NCI-H1092 (cell line): Measurements from ENCODE around the gene ERC2.

ENCODE experiments used
- DNase-seq: peaks from one replicate; lab custom pipeline; 2025; lab: John Stamatoyannopoulos, UW

The ERC2 gene

GRCh38 chr3:55711646-55712045 is 756.6 kb downstream of the ERC2 start:
- no peak for DNase-seq

DNA sequence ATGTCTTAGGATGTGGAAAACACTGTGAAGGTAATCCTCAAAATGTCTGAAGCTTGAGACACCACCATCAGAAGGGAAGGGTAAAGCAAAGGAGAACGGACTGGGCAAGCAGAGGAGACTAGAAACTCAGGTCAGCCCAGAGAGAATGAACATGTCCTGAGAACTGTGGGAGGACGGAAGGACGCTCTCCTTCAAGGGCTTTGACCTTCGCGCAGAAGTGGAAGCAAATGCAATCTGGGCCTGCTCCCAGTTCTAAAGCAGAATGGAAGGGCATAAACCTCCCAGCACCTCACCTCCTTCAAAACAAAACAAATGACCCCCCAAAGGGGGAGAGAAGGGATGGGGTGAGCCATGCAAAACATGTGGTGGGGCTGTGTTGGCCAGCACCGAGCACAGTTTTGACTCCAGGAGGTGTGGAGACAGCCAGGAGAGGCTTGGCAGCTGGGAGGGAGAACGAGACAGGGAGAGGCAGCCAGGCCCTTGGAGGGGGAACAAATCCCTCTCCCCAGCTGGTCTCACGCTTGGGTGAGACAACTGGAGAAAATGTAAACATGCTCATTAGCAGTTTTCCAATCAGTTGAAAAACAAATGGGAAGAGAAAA is 758.8 kb downstream of the ERC2 start:
- no peak for DNase-seq

- DNase-seq: no peak
Measured at GRCh38 chr3:55708921-55709320, 759.3 kb downstream of the ERC2 start.

- no peak for DNase-seq
Measured at GRCh38 chr3:55708242-55708641, 760.0 kb downstream of the ERC2 start.

DNA sequence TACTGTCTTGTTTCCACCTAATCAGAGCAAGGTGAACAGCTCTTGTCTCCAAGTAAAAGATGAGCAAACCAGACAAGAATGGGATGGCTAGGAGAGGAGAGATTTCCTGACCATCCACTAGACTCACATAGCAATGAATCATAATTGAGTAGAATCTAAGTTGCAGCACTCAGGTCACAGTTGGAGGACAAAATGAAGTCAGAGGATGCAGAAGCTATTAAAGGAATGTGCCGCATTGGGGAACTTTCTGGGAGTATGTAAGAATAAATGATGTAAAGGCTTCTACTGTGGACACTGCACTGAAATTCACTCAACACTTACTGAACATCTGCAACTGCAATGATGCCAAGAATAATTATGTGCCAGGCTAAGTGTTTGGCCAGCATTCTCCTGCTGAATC is 763.7 kb downstream of the ERC2 start:
- no peak for DNase-seq

- DNase-seq: no peak
Measured at GRCh38 chr3:55702822-55703221, 765.4 kb downstream of the ERC2 start.

DNA sequence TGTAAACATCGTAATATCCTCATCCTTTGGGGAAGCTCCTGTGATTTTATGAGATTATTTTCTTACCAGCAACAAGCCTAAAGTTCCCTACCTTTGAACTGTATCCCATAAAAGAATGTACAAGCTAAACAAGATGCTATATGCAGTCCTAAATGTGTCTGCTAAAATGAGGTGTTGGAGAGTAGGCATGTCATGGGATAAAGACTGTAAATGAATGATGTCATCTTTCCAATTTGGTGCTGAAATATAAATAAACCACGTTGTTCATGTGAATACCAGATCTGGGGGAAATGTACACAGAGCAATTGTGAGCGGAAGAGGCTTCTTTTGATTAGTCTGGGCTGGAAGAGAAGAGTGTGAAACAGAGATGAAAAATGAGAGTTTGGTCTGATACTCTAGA is 766.3 kb downstream of the ERC2 start:
- no peak for DNase-seq

DNA sequence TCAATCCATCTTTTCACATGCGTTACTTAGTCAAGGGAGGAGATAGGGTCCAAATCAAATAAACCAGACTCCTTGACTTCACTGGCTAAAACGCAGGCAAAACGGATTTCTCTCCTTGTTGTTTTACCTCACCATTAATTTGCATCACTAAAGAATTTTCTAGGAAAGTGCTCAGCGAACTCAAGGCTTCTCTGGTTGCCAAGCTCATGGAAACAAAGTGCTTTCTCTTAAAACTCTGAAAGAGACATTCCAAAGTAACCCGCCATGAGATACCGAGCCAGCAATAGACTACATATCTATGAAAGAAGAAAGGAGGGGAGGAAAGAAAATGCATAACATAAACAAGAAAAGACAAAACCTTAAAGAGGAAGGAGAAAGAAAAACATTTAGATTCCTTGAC is 769.4 kb downstream of the ERC2 start:
- no peak for DNase-seq

- DNase-seq: no peak
Measured at GRCh38 chr3:55697177-55697865, 770.9 kb downstream of the ERC2 start.

DNA sequence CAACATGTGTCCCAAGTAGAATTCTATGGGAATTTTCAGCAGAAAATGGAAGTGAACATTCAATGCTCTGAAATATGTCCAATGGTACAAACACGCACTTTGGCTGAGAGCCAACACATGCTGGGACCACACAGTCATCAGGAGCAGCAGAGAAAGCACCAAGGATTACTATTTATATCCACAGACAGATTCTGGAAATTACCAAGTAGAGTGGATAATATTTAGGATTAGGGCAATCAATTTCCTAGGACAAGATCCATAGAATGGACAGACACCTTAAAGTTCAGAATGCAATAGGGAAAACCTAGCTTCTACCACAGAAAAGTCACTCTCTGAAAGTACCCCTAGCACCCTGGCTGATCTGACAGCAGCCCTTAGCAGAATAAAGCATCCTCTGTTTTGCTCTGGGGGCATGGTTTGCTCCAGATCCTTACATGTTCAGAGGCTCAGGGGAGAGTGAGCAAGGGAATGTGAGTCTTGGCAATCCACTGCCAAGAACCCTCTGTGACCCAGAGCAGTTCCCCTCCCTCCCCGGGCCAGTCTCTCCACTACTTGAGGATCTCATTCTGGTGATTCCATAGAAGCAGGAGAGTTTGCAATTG is 775.2 kb downstream of the ERC2 start:
- no peak for DNase-seq

DNA sequence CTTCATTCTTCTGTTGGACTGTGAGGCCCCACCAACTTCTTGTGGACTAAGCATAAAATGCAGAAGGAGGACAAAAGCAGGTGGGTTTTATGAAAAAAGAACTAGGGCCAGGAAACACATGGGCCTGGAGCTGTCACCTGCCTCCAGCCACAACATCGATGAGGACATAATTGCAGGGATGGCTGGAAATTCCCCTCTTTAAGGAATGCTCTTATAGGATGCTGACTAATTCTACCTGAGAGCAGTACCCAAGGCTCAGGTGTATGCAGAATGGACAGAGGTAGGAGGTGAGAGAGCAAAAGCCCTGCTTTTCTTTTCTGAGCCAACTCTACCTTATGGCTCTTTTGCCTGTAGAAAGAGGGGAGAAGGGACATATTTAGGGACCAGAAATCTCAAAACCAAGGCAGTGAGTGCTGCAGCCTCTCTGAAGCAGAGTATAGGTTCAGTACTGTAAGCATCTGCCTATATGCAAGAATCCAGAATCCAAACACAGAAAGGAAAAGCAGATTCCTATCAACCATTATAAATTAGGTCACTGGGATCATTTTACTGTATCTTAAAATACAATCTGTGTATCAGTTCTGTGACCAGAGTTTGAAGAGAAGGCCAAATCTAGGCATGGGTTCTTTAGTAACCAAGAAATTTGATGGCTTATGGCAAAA is 775.8 kb downstream of the ERC2 start:
- DNase-seq: no peak

DNA sequence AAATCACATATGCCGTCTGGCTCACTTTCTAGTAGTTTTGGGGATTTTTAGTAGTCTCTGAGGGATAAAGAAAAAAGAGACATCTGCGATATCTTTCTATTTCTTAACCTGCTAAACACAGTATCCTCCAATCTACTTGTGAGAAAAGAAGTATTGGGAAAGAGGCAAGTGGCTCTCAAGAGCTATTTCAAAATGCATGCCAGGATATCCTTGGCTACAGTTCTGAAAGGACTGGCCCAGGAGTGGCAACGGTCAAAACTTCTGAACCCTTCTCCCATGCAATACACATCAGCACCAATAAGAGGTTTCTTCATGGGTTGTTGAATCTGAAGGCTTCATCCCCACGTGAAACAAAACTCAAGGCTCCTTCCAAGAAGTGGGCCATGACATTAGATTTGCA is 777.1 kb downstream of the ERC2 start:
- DNase-seq: no peak

DNA sequence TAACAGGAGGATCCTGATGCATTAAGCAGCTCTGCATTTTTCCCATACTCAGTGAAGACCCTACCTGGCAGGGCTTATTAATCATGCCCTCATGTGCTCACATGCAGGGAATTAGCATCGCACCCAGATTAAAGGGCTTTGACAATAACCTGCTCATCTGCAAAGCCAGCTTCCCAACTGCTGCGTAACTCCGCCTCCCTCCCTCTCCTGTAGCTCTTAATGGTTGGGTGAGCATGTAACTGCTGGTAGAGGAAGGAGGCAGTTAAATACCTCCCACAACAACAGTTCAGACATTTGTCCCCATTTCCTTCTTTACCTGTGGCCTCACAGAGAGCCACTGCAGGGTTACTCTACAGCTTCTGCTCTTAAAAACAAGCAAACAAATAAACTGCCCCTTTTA is 777.5 kb downstream of the ERC2 start:
- DNase-seq: no peak

DNA sequence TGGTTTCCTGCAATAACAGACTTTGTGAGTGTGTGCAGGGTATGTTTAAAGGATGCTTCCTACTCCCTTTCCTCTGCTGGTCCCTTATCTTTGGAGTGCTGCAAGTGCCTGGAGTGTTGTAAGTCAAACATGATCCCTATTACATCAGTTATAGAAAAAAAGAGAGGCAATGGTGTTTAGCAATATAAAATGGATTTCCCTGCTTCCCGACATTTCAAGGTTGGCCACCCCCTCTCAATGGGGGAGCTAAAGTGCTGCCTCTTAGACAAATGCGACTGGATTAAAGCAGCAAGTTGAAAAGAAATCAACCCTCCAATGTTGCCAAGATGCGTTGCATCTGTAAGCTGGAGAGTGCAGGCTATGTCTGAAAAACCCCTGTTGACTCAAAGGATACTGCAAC is 778.1 kb downstream of the ERC2 start:
- DNase-seq: no peak

DNA sequence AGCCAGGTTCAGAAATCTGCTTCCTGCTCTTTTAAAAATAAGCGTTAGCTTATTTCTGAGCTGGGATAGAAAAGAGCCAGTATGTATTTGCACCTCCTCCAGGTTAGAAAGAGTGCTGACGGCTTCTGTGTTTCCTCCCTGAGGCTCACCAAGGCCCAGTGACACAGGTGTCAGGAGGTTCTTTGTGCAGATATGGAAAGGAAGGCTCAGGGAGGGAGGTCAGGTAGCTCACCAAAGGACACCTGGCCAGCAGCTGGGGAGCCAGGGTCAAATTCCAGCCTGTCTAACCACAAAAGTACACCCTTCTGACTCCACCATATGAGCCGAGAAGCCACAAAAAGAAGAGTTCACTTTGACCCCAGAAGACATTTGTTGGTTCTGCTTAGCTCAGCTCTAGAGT is 780.1 kb downstream of the ERC2 start:
- DNase-seq: no peak

GRCh38 chr3:55687526-55687925 is 780.7 kb downstream of the ERC2 start:
- no peak for DNase-seq

- DNase-seq: no peak
Measured at GRCh38 chr3:55686426-55687254, 781.6 kb downstream of the ERC2 start.

DNA sequence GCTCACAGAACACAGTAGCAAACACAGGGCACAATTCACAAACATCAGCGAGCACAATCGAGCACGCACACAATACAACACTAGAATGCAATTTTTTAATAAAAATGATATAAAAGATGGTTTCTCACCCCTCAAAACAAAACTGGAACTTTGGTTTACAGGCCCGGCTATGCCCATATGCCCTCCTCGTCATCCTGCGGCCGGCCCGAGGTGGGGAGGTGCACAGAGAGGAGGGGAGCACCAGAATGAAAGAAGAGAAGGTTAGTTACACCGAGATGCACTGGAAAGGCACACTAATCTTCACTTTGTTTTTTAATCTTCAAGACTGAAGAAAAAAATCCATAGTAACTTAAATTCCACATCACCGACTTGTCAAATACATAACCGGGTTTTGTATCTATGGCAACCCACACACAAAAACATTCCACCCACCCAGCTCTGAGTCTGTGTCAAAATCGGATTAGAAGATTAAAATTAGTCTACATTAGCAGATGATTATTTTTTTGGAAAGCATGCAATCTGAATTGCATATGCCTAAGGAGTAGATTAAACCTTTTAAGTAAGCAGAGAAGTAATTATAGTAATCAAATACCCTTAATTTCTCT is 784.5 kb downstream of the ERC2 start:
- DNase-seq: no peak

- DNase-seq: no peak
Measured at GRCh38 chr3:55682461-55682860, 785.8 kb downstream of the ERC2 start.

GRCh38 chr3:55678546-55679216 is 789.6 kb downstream of the ERC2 start:
- no peak for DNase-seq

- no peak for DNase-seq
Measured at GRCh38 chr3:55676643-55677042, 791.6 kb downstream of the ERC2 start.
